ENCODE results near the gene PIGK. TPM values are rescaled to one million over a fixed set of nuclear protein-coding genes. Genes with fewer than 3 reads are reported as not detected.

The PIGK gene
- total and polyA plus RNA-seq, 10 of the 15 experiments (the other 5 are each of a cell fraction or from before 2014, with no cell fraction given), result 9.1 to 27.4 (median 16.9) TPM

DNA sequence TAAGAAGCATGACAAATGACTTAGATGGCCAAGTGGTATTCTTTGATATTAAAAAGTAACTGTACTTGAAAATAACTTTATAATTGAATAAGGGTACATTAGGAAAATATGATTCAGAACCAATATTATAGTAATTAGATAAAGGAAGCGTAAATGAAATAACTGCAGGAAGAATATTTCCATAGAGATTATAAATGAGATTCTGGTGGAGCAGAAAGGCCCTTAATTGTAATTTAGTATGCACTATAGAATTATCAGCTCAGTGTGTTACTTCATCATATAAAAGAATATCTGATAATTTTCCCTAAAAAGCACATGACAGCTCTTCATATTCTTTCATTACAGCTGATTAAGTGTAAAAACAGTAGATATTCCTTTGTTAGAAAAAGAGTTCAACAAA lies 171.7 kb downstream of the PIGK start (continued):
- TF ChIP-seq RFX5 (IDR thresholded peaks at IDR 0.05; ENCODE audit: low read depth, low read length), result no peak
- no peak for TF ChIP-seq BMI1 (IDR thresholded peaks at IDR 0.05; ENCODE audit: borderline replicate concordance)
- no peak for TF ChIP-seq SREBF2 (IDR thresholded peaks at IDR 0.05; ENCODE audit: low read length)

DNA sequence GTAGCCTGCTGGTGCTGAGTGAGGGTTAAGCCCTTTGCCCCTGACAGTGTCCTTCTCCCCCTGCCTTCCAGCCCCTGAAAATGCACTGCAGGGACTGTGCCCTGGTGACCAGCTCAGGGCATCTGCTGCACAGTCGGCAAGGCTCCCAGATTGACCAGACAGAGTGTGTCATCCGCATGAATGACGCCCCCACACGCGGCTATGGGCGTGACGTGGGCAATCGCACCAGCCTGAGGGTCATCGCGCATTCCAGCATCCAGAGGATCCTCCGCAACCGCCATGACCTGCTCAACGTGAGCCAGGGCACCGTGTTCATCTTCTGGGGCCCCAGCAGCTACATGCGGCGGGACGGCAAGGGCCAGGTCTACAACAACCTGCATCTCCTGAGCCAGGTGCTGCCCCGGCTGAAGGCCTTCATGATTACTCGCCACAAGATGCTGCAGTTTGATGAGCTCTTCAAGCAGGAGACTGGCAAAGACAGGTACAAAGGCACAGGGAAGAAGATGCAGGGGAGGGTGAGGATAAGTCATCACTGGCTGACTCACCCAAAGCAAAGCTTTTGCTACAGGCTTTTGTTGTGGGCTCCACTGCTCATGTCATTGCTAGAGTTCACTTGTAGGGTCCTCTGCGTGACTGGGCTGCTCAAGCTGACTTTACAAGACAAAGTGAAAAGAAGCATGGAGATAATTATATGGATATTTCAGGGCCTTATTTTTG lies 174.9 kb downstream of the PIGK start:
- no peak for FAIRE-seq
- BruUV-seq (replicated peaks), result no TSS peak
- no peak overlapping the region for H3K9ac ChIP-seq (ENCODE audit: control insufficient read depth, insufficient read depth, low read length)
- ChIA-PET POLR2A (no interaction called here), CTCF (interaction anchor here (2.2 kb wide), 1 partner anchor 18 kb away, joined by 4 read pairs; no protein-coding TSS in a partner anchor), RAD21 (ENCODE audit: unreplicated experiment) (no interaction called here), SMC1A (ENCODE audit: uncharacterized antibody, unreplicated experiment) (interaction anchor here (1.7 to 2.0 kb wide), 2 partner anchors 13 to 96 kb away, joined by 4 to 7 read pairs; no protein-coding TSS in a partner anchor)
- H3K79me2 ChIP-seq (ENCODE audit: control insufficient read depth, insufficient read depth, low read length), result no peaks in the 10 kb centered on the region
- H3K27me3 ChIP-seq (replicated peaks in 1 of 2; ENCODE audit: control insufficient read depth in 2 of 2, insufficient read depth in 2 of 2, low read length in 1 of 2), result no peaks in the 10 kb centered on the region; a peak in 1 of 4 replicates
- ATAC-seq, result no peak
- no peak overlapping the region for H3K27ac ChIP-seq (ENCODE audit: control insufficient read depth, insufficient read depth)
- WGBS (ENCODE audit: insufficient coverage, insufficient replicate concordance, low lambda C conversion rate, missing lambda C conversion rate), result 36% methylated on average over 20 of the region's 20 CpGs
- no peak overlapping the region for H3K4me3 ChIP-seq
- no peak overlapping the region for H3K4me2 ChIP-seq (ENCODE audit: control insufficient read depth, insufficient read depth)
- no peaks in the 10 kb centered on the region for H3K9me3 ChIP-seq (replicated peaks; ENCODE audit: control insufficient read depth, insufficient read depth, low read length)
- TF ChIP-seq, protein P1, sequence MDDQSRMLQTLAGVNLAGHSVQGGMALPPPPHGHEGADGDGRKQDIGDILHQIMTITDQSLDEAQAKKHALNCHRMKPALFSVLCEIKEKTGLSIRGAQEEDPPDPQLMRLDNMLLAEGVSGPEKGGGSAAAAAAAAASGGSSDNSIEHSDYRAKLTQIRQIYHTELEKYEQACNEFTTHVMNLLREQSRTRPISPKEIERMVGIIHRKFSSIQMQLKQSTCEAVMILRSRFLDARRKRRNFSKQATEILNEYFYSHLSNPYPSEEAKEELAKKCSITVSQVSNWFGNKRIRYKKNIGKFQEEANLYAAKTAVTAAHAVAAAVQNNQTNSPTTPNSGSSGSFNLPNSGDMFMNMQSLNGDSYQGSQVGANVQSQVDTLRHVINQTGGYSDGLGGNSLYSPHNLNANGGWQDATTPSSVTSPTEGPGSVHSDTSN (IDR thresholded peaks at IDR 0.05; ENCODE audit: insufficient replicate concordance, low read depth, low read length), result no peak
- TF ChIP-seq ZNF217 (IDR thresholded peaks at IDR 0.05) (no peak), RCOR1 (conservative IDR thresholded peaks at IDR 0.05; ENCODE audit: low read depth, low read length) (no peak), HDGF (IDR thresholded peaks at IDR 0.05) (no peak), BCL11A (IDR thresholded peaks at IDR 0.05; ENCODE audit: low read depth, low read length) (no peak), SUZ12 (IDR thresholded peaks at IDR 0.05; ENCODE audit: unreplicated experiment) (no peak), FOXM1 (IDR thresholded peaks at IDR 0.05; ENCODE audit: low read depth, low read length) (no peak)
- TF ChIP-seq, protein P2, sequence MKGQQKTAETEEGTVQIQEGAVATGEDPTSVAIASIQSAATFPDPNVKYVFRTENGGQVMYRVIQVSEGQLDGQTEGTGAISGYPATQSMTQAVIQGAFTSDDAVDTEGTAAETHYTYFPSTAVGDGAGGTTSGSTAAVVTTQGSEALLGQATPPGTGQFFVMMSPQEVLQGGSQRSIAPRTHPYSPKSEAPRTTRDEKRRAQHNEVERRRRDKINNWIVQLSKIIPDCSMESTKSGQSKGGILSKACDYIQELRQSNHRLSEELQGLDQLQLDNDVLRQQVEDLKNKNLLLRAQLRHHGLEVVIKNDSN (IDR thresholded peaks at IDR 0.05; ENCODE audit: borderline replicate concordance, extremely low read length, insufficient read depth, low read depth, low read length), result no peak
- TF ChIP-seq, protein P3, sequence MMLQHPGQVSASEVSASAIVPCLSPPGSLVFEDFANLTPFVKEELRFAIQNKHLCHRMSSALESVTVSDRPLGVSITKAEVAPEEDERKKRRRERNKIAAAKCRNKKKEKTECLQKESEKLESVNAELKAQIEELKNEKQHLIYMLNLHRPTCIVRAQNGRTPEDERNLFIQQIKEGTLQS (IDR thresholded peaks at IDR 0.05; ENCODE audit: borderline replicate concordance, extremely low read depth, low read depth, low read length), result no peak
- DNase-seq (ENCODE audit: low read depth, low spot score), result no peak
- in situ Hi-C loops (cut with MboI) (no loop called here), intact Hi-C loops (cut with micrococcal nuclease; ENCODE audit: unreplicated experiment) (no loop called here)
- H4K20me1 ChIP-seq (ENCODE audit: control insufficient read depth, insufficient read depth), result no peaks in the 10 kb centered on the region
- no peaks in the 10 kb centered on the region for H3K4me1 ChIP-seq (ENCODE audit: control insufficient read depth, insufficient read depth, low read length)
- H3K36me3 ChIP-seq (ENCODE audit: control insufficient read depth in 2 of 2, insufficient read depth in 2 of 2, low read length in 1 of 2), result no peaks in the 10 kb centered on the region
- H2AFZ ChIP-seq (ENCODE audit: control insufficient read depth, low read depth, low read length), result no peak overlapping the region

Measured in GM12878 (cell line).